Measurements from ENCODE around the gene SART3. TPM values are rescaled to one million over a fixed set of nuclear protein-coding genes. Genes with fewer than 3 reads are reported as not detected.
"Not testable (repeated sequence)": the region's sequence is repeated elsewhere in the genome, so short reads cannot be mapped to it uniquely, and the experiment has no call there.

SART3 gene
- polyA plus RNA-seq, 1 experiment = 23.1 TPM

DNA sequence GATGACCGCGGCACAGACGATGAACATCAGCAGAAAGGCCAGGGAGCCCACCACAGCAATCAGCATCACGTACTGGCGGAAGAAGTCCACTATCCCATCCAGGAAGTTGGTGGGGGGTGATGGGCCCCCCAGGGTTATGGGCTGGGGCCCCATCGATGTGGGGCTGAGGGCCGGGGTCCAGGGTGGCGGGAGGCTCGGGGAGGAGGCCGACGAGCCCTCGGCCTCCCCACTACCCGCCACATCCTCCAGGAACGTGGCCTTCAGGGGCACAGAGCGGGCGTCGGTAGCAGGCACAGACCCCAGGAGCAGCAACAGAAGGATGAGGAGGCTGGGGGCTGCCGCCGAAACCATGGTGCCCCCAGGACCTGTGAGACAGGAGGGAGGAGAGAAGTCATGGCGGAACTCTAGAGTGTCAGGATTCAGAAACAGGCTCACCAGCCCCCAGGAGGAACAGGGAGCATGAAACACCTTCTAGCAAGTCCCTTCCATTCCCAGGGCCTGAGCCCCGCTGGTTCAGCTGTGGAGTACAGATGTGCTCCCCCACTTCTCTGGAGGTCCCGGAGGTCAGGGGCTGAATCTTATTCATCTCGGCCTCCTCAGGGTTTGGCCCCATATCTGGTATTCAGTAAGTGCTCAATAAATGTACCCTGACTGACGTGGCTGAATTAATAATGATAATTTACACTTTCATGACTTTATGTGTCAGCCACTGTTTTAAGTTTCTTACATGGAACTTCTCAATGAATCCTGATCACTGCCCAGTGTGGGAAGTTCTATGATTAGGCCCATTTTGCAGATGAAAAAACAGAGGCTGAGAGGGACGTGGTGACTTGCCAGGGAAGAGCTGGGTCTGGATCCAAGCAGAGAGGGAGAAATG lies 31.3 kb upstream of the SART3 start:
- CTCF ChIA-PET = interaction anchor here (0.6 to 1.6 kb wide), 2 partner anchors 26 to 763 kb away, joined by 3 to 7 read pairs; no protein-coding TSS in a partner anchor
- TF ChIP-seq, protein P1, sequence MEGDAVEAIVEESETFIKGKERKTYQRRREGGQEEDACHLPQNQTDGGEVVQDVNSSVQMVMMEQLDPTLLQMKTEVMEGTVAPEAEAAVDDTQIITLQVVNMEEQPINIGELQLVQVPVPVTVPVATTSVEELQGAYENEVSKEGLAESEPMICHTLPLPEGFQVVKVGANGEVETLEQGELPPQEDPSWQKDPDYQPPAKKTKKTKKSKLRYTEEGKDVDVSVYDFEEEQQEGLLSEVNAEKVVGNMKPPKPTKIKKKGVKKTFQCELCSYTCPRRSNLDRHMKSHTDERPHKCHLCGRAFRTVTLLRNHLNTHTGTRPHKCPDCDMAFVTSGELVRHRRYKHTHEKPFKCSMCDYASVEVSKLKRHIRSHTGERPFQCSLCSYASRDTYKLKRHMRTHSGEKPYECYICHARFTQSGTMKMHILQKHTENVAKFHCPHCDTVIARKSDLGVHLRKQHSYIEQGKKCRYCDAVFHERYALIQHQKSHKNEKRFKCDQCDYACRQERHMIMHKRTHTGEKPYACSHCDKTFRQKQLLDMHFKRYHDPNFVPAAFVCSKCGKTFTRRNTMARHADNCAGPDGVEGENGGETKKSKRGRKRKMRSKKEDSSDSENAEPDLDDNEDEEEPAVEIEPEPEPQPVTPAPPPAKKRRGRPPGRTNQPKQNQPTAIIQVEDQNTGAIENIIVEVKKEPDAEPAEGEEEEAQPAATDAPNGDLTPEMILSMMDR (IDR thresholded peaks at IDR 0.05; ENCODE audit: insufficient read depth, low read depth, low read length) = no peak
- no peak overlapping the region for H3K4me3 ChIP-seq (ENCODE audit: low read depth, low read length)
- no peaks in the 10 kb centered on the region; the same call in 1 of the 2 replicates for H3K27me3 ChIP-seq (ENCODE audit: control insufficient read depth, insufficient read depth, low read length)
- peaks cover 4% of the 10 kb centered on the region; the same call in 1 of the 2 replicates for H3K36me3 ChIP-seq (ENCODE audit: control insufficient read depth, insufficient read depth, low read length)
- POLR2A ChIA-PET = no interaction called here
- DNase-seq (ENCODE audit: low read depth) = no peak

DNA sequence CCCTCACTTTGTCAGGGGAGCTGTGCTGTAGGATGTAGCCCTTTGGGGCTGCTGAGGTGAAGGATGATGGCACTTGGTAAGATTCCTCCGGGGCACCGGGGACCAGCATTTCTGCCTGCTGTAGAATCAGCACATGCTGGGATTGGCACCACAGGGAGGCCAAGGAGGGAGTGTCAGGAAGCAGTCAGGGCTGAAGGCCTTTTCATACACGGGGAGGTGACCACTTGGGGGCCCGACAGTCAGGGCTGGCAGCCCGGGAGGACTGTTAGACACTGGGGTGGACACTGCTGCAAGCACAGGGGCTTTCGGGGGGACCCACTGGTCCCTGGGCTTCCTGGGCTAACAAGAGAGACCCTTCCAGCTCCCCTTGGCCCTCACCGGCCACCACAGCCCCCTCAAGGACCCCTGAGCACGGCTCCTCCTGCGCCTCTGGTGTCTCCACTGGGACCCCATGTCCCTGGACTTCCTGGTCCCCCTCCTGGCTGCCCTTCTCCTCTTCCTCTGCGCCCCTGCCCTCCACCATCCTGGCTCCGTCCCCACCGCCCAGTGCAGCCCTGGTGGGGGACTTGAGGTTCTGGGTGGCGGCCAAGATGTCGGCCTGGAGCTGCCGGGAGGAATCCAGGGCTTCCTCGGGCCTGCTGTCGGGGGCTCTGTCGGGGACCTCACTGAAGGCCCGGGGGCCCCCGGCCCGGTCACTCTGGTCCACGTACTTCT lies 30.5 kb upstream of the SART3 start:
- no peak for DNase-seq (ENCODE audit: low read depth)

DNA sequence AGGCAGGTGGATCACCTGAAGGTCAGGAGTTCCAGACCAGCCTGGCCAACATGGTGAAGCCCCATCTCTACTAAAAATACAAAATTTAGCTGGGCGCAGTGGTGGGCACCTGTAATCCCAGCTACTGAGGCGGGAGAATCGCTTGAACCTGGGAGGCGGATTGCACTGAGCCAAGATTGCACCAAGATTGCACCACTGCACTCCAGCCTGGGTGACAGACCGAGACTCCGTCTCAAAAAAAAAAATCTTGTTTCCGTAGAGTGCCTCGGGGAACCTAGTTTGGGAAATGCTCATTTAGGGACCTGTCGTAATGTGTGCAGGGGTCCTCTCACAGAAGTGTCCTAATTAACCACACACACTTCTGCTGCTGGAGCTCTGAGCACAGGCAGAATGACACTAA lies 29.5 kb upstream of the SART3 start:
- H3K36me3 ChIP-seq (ENCODE audit: control insufficient read depth, insufficient read depth, low read length); H3K4me3 ChIP-seq (ENCODE audit: low read depth, low read length); POLR2A ChIA-PET; H3K27me3 ChIP-seq (ENCODE audit: control insufficient read depth, insufficient read depth, low read length); DNase-seq (ENCODE audit: low read depth): not testable (repeated sequence)
- CTCF ChIA-PET = interaction anchor here (0.7 to 1.1 kb wide), 2 partner anchors 25 to 26 kb away, joined by 3 to 5 read pairs; no protein-coding TSS in a partner anchor

More for the DNA sequence above, 30.5 kb upstream of the SART3 start:
- Histone ChIP-seq H3K36me3 (ENCODE audit: control insufficient read depth, insufficient read depth, low read length) (peaks cover 4% of the 10 kb centered on the region; the same call in 1 of the 2 replicates), H3K27me3 (ENCODE audit: control insufficient read depth, insufficient read depth, low read length) (no peaks in the 10 kb centered on the region; the same call in 1 of the 2 replicates), H3K4me3 (ENCODE audit: low read depth, low read length) (no peak overlapping the region)
- TF ChIP-seq, protein P1 (IDR thresholded peaks at IDR 0.05; ENCODE audit: insufficient read depth, low read depth, low read length) = no peak
- CTCF ChIA-PET = interaction anchor here (0.7 kb wide), 1 partner anchor 26 kb away, joined by 3 read pairs; no protein-coding TSS in a partner anchor
- POLR2A ChIA-PET = no interaction called here

DNA sequence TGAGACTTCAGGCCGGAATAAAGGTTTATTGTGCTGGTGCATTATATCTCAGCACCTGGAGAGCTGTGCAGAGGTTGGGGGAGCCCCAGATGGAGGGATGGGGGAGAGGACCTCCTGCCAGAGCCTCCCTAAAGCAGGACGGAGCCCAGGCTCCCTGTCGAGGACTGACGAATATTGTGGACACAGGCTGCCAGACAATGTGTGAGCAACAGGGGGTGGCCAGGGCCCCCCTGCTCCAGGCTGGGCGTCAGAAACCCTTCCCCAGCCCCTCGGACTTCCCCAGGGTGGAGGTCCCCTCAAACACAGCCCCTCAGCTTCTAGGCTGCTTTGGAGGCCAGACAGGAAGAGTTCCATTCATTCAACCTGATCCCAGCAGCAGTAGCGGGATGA lies 28.9 kb upstream of the SART3 start:
- CTCF ChIA-PET = interaction anchor here (1.1 to 1.5 kb wide), 2 partner anchors 10 to 26 kb away, joined by 4 to 5 read pairs; no protein-coding TSS in a partner anchor

DNA sequence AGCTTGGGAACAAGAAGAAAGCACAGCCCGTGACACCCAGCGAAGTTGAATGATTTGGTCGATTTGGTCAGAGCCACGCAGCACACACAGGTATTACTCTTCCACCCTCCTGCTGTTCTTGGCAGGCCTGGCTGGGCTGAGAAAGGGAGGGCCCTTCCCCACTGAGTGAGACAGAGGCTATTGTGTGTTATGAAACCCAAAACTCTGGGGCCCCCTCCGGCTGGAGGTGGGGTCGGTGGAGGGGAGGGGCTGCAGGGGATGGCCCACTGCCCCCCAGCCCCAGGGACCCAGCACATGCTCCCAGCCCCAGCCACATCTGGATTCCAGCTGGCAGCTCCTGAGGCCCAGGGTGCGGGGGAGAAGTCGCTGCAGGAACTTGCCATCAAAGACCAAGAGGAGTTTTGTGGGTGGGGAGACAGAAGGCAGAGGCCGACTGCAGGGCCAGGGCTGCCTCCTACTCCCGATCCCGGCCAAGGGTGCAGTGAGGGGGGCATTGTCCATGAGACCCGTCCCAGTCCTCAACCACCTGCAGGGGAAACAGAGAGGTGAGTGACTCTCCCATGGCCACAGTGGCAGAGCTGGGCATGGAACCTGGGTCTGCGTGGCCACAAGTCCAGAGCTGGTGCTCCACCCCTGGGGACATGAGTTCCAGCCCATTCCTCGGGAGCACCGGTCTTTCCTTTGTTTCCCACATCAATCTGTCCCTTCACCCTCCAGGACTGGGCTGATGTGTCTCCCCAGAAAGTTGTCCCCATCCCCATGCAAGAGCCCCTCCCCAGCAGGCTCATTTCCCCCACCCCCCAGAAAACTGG lies 28.3 kb upstream of the SART3 start:
- Histone ChIP-seq H3K36me3 (ENCODE audit: control insufficient read depth, insufficient read depth, low read length) (peaks cover 4% of the 10 kb centered on the region; the same call in 1 of the 2 replicates), H3K27me3 (ENCODE audit: control insufficient read depth, insufficient read depth, low read length) (no peaks in the 10 kb centered on the region; the same call in 1 of the 2 replicates), H3K4me3 (ENCODE audit: low read depth, low read length) (no peak overlapping the region)
- POLR2A ChIA-PET = no interaction called here
- no peak for DNase-seq (ENCODE audit: low read depth)
- TF ChIP-seq, protein P1 (IDR thresholded peaks at IDR 0.05; ENCODE audit: insufficient read depth, low read depth, low read length) = no peak
- CTCF ChIA-PET = interaction anchor here (1.1 to 1.5 kb wide), 3 partner anchors 10 to 27 kb away, joined by 4 to 5 read pairs (median 4); no protein-coding TSS in a partner anchor

More for the DNA sequence above, 28.9 kb upstream of the SART3 start:
- no peak for DNase-seq (ENCODE audit: low read depth)
- H3K27me3 ChIP-seq (ENCODE audit: control insufficient read depth, insufficient read depth, low read length) = no peaks in the 10 kb centered on the region; the same call in 1 of the 2 replicates
- H3K36me3 ChIP-seq (ENCODE audit: control insufficient read depth, insufficient read depth, low read length) = peaks cover 4% of the 10 kb centered on the region; the same call in 1 of the 2 replicates
- POLR2A ChIA-PET = no interaction called here
- no peak overlapping the region for H3K4me3 ChIP-seq (ENCODE audit: low read depth, low read length)
- TF ChIP-seq, protein P1 (IDR thresholded peaks at IDR 0.05; ENCODE audit: insufficient read depth, low read depth, low read length) = no peak
